Fibroblast of gingiva (primary cell): ENCODE measurements around the gene DHX16.

Source experiments
- DNase-seq: peaks from one replicate; pipeline ENCODE4 v3.0.0-alpha.2; 2011; ENCODE audit warnings: low read depth

Gene DHX16

GRCh38 chr6:30691208-30691847 is 18.5 kb upstream of the DHX16 start:
- no peak for DNase-seq

- DNase-seq = peak; percentile 80
Measured at GRCh38 chr6:30690403-30691207, 17.8 kb upstream of the DHX16 start, which contains the start of gene NRM. Gene NRM (minus strand): TSS chr6:30690984. CDS start chr6:30690974, 10 bp downstream.

GRCh38 chr6:30689985-30690384 is 17.2 kb upstream of the DHX16 start:
- DNase-seq = no peak

- no peak for DNase-seq
Measured at GRCh38 chr6:30689022-30689865, 16.4 kb upstream of the DHX16 start.

- DNase-seq = no peak
Measured at GRCh38 chr6:30688569-30688968, 15.8 kb upstream of the DHX16 start.

GRCh38 chr6:30687659-30688431 is 15.0 kb upstream of the DHX16 start:
- peak; percentile 46 for DNase-seq

- DNase-seq = peak; percentile 99
Measured at GRCh38 chr6:30686908-30687658, 14.3 kb upstream of the DHX16 start.

GRCh38 chr6:30686009-30686907 is 13.5 kb upstream of the DHX16 start, which contains the start of gene PPP1R18:
Gene PPP1R18 (minus strand): TSS chr6:30686645. CDS start chr6:30686018, 627 bp downstream.
- DNase-seq = peak; percentile 77

GRCh38 chr6:30685157-30686008 is 12.6 kb upstream of the DHX16 start:
- DNase-seq = no peak

- no peak for DNase-seq
Measured at GRCh38 chr6:30684386-30685156, 11.8 kb upstream of the DHX16 start.

- DNase-seq = no peak
Measured at GRCh38 chr6:30683980-30684338, 11.2 kb upstream of the DHX16 start.

- DNase-seq = no peak
Measured at GRCh38 chr6:30683183-30683979, 10.6 kb upstream of the DHX16 start.

- DNase-seq = peak; percentile 82
Measured at GRCh38 chr6:30682143-30683117, 9.6 kb upstream of the DHX16 start.

GRCh38 chr6:30681766-30682142 is 8.9 kb upstream of the DHX16 start:
- DNase-seq = no peak

- DNase-seq = no peak
Measured at GRCh38 chr6:30679765-30680535, 7.1 kb upstream of the DHX16 start.
